GM12892 (cell line): Measurements from ENCODE around the gene MFSD11. TPM values are rescaled to one million over a fixed set of nuclear protein-coding genes. Genes with fewer than 3 reads are reported as not detected.
"Not testable (repeated sequence)": the region's sequence is repeated elsewhere in the genome, so short reads cannot be mapped to it uniquely, and the experiment has no call there.

Experiments used
- DNase-seq: peaks from one replicate; pipeline ENCODE4 v3.0.0; 2011; ENCODE audit not compliant: insufficient read length
- FAIRE-seq: peaks from 2 replicates; lab custom pipeline; 2011; peaks lifted over from hg19 to GRCh38; lab: Jason Lieb, UNC
- POLR2A ChIP-seq: IDR thresholded peaks from 2 replicates; pipeline ENCODE4 v1.6.1; 2011; ENCODE audit warnings: low read depth, low read length, control low read depth
- POLR2AphosphoS5 ChIP-seq: IDR thresholded peaks from 2 replicates; pipeline ENCODE4 v1.6.1; 2011; ENCODE audit warnings: low read depth, low read length, control low read depth
- TAF1 ChIP-seq: IDR thresholded peaks from 2 replicates; pipeline ENCODE4 v1.6.1; 2011; ENCODE audit warnings: low read depth, mild to moderate bottlenecking, control low read depth, low read length, borderline replicate concordance
- polyA plus RNA-seq: library from polyadenylated mRNA; unstranded; fragments of >200 nt; gene quantifications from one replicate; pipeline ENCODE4 v1.2.1, GENCODE V29; 2012; ENCODE audit warnings: missing spikeins, inconsistent platforms; ENCODE audit not compliant: missing spikeins

Gene MFSD11
- 10.9 TPM for polyA plus RNA-seq

DNA sequence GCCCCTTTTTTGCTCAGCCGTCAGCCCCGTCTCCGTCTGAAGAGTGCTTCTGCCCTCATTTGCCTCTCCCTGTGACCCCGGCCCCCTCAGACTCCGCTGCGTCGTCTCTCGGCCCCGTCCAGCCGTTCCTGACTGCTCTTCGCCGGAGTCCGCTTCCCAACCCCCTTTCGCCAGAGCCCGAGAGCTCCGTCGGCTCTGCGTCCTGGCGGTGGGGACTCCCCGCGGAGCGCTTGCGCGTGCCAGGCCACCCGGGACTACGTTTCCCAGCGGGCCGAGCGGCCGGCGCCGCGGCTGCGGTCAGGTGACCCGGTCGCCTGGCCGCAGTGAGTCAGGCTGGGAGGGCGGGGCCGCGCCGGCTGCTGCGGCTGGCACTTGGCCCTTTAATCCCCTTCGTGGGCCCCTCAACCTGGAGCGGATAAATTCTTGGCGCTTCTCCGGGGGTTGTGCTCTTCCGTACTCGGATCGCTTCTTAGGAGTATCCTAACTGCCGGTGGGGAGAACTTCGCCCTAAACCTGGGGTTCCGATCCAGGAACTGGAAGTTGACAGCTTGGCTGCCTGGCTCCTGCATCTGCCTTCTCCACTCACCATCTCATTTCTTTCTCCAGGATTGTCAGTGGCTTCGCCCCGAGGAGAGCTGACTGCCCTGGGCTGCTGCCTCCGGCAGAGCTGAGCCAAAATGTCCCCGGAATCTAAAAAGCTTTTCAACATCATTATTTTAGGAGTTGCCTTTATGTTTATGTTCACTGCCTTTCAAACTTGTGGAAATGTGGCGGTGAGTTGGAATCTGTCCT, at the start of gene MFSD11:
Gene MFSD11 (plus strand): TSS at position 444 of the 792 bp plus-strand sequence. CDS start 234 bp downstream, at position 678.
- TF ChIP-seq POLR2AphosphoS5 (no peak), TAF1 (no peak), POLR2A (no peak)
- DNase-seq (peak; percentile 94), FAIRE-seq (peak; percentile 97)

GRCh38 chr17:76688165-76688622, 49.7 kb upstream of the MFSD11 start:
- FAIRE-seq (no peak), DNase-seq (no peak)
- TF ChIP-seq POLR2A: no peak
- TF ChIP-seq TAF1: no peak
- TF ChIP-seq POLR2AphosphoS5: no peak

DNA sequence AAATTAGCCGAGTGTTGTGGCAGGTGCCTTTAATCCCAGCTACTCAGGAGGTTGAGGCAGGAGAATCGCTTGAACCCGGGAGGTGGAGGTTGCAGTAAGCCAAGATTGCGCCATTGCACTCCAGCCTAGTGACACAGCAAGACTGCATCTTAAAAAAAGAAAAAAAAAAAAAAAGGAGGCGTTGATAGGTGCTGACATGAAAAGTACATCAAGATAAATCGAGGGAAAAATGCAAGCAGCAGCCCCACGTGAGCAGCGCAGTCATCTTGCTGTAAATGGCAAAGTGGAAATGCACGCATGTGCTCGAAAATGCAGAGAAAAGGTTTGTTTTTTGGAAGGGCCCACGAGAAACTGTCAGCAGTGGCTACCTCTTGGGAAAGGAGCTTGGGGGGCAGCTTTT, 48.1 kb upstream of the MFSD11 start:
- FAIRE-seq (no peak), DNase-seq (no peak)
- TF ChIP-seq TAF1: no peak
- no peak for TF ChIP-seq POLR2AphosphoS5
- no peak for TF ChIP-seq POLR2A

DNA sequence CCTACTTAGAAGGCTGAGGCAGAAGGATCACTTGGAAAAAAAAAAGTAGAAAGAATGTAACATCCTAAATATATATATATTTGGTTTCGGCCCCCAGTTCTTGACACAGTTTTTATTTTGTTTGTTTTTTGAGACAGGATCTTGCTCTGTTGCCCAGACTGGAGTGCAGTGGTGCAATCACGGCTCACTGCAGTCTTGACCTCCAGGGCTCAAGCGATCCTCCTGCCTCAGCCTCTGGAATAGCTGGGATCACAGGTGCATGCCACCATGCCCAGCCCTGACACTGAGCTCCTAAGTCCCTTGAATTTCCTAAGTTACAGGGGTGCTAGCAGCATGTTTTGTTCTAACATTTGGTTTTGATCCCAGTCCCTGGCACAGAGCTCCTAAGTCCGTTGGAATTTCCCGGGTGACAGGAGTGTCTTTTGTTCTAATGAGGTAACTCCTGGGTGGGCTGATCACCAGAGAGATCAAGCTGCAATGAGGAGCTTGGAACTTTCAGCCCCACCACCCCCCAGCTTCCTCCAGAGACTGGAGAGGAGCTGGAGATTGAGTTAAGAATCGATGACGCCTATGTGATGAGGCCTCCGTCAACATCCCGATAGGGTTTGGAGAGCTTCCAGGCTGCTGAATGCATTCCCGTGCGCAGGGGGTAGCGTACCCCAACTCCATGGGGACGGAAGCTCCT, 47.2 kb upstream of the MFSD11 start:
- TF ChIP-seq TAF1 (no peak), POLR2A (no peak), POLR2AphosphoS5 (no peak)
- DNase-seq: no peak
- FAIRE-seq: no peak

- TF ChIP-seq POLR2A (no peak), POLR2AphosphoS5 (no peak), TAF1 (no peak)
- no peak for FAIRE-seq
- no peak for DNase-seq
Measured at GRCh38 chr17:76691379-76692191, 46.3 kb upstream of the MFSD11 start.

DNA sequence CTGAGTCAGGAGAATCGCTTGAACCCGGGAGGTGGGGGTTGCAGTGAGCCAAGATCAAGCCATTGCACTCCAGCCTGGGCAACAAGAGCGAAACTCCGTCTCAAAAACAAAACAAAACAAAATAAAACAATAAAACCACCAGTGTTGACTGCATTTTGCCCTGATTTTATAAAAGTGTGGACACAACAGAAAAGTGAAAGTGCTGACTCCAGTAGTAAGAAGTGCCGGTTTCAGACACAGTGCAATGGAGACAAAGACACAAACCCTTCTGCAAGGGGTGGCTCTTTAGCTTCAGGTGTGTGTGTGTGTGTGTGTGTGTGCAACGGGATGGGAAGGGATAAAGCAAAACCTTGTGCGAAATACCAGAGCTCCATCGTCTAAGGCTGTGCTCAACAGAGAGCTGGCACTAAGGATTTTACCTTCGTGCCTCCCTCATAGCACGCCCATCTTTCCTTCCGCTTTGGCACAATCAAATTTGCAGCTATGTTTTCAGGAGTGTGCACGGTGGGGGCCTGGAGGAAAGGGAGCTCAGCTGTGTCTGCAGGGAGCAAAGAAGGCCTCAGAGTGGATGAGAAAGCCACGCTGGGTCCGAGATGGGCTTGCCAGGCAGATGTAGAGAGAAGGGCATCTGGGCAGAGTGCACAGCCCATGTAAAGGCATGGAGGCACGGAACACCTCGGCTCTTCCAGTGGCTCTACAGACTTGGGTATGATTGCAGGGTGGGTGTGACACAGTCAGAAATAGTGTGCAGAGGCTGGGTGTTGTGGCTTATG, 42.7 kb upstream of the MFSD11 start:
- no peak for TF ChIP-seq POLR2AphosphoS5
- no peak for TF ChIP-seq POLR2A
- no peak for TF ChIP-seq TAF1
- FAIRE-seq: no peak
- no peak for DNase-seq

DNA sequence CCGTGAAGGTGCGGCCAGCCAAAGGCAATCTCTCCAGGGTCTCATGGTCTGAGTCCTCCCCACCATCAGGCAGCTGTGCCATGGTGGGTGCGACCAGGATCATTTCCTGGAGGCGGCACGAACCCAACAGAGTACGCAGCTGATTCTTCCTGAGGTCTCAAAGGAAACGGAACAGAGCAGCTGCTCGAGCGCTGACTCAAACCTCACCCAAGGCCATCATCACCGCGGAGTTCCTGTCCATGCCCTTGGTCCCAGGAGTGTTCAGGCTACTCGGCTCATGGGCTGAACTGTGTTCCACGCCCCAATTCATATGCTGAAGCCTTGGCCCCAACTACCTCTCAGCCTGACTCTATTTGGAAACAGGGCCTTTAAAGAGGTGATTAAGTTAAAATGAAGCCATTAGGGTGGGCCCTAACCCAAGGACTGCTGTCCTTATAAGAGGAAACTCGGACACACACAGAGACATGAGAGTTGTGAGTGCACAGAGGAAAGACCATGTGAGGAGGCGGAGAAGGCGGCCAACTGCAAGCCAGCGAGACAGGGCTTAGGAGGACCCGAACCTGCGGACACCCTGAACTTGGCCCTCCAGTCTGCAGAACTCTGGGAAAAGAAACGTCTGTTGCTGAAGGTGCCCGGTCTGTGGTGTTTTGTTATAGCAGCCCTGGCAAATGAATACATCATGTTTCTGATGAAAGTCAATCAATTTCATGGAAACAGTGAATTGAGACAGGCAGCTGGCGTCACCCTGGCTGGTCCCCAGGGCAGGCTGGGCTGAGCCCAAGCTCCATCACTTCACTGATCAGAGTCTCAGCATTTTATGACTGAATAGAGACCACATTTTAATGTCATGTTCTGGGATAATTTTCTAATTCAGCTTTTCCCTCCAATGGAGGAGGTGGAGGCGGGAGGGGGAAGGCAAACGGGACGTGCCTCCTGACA, 40.9 kb upstream of the MFSD11 start:
- FAIRE-seq: peak; percentile 84
- DNase-seq: peak; percentile 49
- TF ChIP-seq POLR2A: no peak
- no peak for TF ChIP-seq POLR2AphosphoS5
- TF ChIP-seq TAF1: no peak

GRCh38 chr17:76697702-76698465, 40.0 kb upstream of the MFSD11 start:
- DNase-seq (no peak), FAIRE-seq (no peak)
- no peak for TF ChIP-seq POLR2A
- TF ChIP-seq TAF1: no peak

DNA sequence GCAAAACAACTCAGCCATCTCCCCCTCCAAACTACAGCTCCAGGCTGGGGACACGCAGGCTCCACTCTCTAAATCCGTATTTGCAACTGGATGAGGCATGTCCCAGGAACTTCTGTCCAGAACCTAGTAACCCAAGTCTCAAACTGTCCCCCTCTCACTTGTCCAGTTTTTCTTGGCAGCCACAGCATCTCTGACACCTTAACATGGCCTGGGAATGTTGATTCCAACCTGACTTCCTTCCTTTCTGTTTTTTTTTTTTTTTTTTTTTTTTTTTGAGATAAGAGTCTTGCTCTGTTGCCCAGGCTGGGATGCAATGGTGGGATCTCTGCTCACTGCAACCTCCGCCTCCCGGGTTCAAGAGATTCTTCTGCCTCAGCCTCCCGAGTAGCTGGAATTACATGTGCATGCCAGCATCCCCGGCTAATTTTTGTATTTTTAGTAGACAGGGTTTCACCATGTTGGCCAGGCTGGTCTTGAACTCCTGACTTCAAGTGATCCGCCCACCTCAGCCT, 39.4 kb upstream of the MFSD11 start:
- not testable (repeated sequence) for DNase-seq, FAIRE-seq

DNA sequence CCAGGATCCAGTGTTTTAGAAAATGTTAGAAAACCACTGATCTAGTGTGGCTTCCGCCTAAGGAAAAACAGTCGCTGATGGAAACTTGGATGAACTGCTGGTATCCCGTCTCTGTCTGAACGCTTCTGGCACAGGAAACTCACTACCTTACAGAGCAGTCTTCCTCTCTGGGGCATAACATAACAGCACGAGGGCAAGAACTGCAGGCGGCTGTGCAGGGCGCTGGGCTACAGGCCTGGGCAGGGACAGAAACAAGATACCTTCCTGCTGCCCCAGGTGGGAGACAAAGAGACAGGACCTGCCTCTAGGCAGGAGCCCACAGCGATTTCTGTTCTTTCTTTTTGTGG, 37.7 kb upstream of the MFSD11 start:
- DNase-seq: no peak
- TF ChIP-seq TAF1 (no peak), POLR2A (no peak), POLR2AphosphoS5 (no peak)
- FAIRE-seq: no peak
